HPDE6-E6E7 (cell line): ENCODE data around the gene TMEM221.

Experiments
- DNase-seq: peaks from one replicate; pipeline ENCODE4 v3.0.0; 2011; ENCODE audit warnings: missing footprints; ENCODE audit errors: extremely low spot score

Gene TMEM221

DNA sequence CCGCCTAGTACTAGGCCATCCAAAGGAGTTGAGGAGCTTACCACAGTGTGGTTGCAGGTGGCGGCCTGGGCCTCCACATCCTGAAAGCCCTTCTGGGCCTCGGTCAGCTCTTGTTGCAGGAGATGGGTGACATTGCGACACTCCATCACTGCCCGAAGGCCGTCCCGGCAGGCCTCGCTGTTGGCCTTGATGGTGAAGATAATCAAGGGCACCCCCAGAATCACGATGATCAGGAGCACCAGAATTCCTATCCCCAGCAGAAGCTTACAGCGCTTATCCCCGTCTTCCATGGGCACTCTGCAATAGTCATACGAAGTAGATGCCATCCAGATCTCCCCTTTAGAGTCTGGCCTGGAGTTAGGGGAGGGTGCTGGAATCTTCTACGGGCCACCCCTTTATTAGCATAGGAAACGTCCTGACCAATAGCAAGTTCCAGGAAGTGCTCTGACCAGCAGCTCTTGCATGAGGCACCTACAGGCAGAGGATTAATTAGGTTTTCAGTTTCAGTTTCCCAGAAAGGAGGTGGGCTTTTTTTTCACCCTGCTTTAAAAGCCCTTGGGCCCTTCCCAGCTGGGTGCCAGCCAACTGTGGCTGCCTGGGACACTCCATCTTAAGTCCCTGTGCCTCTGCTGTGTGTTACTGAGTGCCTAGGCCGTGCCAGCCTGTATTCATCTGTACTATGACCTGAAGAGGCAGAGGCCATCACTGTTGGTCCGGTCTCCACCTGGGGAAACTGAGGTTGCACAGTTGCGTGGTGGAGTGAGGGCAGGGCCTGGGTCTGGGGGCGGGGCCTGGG is 43.0 kb downstream of the TMEM221 start, which contains the start of gene BST2:
Gene BST2, minus strand, starts transcription at position 381 of the 796 bp plus-strand sequence. Its CDS starts 55 bp downstream, at position 326.
- peak; percentile 98 for DNase-seq

DNA sequence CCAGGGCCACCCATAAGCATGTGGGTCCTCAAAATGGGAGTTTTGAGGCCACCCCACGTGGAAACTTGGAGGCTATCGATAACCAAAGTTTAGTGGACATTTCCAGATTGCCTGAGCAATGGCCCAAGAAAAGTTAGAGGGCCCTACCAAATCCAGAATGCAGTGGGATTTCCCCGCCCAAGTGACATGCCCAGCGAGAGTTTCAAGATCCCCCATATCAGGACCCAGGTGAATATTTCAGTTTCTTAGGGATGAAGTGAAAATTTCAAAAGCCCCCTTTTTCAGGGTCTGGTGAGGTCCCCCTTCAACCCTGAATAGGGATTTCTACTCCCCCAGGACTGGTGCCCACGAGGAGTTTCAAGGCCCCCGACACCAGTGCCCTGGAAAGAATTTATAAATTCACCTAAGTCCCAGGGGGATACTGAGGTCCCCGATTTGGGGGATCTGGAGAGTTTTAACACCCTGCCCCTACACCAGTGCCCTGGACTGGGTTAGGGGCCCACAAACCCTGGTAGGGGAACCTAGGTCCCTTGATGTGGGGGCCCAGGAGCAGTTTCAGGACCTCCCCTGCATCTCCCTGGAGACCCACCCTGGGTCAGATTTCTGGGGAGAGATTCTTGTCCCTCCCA is 43.7 kb downstream of the TMEM221 start:
- no peak for DNase-seq

DNA sequence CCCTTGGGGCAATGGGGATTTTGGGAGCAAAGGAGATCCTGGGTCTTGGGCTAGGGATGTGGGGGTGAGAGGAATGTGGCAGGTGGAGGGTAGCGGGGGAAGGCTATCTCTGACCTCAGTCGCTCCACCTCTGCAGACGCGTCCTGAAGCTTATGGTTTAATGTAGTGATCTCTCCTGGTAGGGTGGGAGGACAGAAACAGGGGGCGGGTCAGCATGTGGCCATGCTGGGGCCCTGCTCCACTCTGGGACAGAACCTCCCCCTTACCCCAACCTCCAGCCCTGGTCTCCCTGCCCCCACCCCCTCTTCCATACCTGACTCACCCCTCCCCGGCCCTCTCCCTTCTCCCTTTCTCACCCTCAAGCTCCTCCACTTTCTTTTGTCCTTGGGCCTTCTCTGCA is 44.5 kb downstream of the TMEM221 start:
- no peak for DNase-seq

DNA sequence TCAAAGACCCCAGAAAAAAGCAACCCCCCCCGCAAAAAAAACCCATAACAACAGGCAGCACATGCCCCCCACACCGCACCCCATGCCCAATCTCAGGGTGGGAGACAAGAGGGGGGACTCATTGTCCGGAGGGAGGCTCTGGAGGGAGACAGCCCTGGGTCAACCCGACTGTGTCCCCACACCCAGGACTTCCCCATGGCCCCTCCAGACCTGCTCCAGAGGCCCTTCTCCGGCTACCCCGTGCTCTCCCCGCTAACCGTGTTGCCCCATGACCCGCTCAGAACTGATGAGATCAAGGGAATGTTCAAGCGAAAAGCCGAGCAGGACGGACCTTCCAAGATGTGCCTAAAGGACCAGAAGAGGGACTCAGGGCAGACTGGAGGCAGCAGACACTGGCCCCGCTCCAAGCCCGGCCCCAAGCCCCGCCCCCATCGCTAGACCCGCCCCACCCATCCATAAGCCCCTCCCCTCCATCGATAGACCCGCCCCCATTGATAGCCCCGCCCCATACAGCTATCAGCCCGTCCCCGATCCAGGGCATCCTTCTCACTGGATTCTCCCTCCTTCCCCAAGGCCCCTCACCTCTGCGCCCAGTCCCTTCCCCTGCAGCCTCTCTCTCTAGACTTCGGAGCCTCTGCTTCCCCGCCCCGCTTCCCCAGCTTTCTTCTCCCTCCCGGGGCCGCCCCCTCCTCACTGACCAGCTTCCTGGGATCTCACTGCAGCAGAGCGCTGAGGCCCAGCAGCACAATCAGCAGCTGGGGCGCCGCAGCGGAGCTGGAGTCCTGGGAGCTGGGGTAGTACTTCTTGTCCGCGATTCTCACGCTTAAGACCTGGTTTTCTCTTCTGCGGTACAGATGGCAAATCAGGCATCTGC is 45.2 kb downstream of the TMEM221 start:
- no peak for DNase-seq

DNA sequence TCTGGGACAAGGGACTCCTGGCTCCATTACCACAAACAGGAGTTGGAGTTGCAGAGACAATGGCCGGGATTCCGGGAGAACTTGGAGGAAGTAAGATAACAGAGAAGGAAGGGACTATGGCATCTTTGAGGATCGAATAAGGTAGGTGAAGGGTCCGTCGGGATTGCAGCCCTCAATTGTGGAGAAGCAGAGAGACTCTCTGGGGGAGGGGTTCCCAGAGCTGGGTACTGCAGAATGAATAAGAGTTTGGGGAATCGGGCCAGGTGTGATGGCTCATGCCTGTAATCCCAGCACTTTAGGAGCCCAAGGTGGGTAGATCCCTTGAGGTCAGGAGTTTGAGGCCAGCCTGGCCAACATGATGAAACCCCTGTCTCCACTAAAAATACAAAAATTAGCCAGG is 46.8 kb downstream of the TMEM221 start:
- DNase-seq: no peak

DNA sequence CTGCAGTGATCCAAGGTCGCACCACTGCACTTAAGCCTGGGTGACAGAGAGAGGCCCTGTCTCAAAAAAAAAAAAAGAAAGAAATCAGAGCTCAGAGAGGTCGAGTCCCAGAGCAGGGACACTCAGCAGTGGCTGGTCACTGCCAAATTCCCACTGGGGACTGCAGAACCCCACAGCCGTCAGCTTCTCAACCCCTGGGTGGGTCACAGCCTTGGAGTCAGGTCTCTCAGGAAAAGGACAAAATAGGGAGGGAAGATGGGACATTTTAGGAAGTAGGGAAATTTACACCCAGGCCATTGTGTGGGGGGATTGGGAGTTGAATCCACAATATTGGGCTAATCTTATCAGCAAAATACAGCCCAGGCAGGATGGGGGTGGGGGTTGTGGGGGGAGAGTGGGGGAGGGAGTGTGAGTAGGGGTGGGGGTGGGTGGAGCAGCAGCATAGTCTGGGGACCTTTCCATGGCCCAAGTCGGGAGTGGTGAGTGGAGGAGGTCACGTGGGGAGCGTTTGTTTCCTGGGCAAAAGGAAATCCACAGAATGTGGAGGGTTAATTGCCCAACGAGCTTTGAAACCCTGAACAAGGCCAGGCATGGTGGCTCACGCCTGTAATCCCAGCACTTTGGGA is 49.5 kb downstream of the TMEM221 start:
- DNase-seq: no peak

DNA sequence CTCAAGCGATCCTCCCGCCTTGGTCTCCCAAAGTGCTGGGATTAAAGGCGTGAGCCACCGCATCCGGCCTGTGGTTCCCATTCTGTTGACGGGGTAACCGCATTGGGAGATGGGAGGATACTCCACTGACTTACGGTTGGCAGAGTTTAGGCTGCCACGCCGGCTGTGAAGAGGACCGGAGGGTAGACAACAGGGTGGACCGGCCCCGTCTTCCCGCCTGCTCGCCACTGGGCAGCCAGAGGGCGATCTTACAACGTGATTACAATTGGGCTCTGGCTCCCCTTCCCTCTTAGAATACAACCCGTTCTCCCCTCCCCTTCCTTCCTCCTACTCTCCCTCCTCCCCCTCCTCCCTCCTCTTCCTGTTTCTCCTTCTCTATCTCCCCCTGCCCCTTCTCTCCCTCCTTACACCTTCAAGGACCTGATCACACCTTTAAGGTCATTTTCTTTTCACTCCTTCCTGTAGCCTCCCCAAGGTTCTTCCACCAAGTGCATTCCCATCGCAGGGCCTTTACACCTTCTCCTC is 53.5 kb downstream of the TMEM221 start:
- no peak for DNase-seq

DNA sequence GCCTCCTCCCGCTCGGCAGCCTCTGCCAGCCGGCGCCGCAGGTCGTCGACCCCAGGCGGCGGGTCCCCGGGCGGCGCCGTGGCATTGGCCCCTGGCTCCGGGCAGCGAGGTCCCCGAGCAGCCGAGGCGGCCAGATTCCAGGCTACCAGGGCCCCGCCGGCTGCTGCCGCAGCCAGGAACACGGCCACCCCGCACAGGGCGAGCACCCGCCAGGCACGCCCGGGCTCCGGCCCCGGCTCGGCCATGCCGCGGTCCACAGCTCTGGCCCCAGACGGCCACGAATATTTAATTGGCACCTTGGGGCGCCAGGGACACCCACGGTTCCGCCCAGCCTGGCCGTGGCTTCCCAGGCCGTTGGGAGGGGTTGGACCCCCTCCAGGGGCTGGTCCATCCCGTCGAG is 54.6 kb downstream of the TMEM221 start, which contains the start of gene CCDC194:
Gene CCDC194, minus strand, starts transcription at position 283 of the 400 bp plus-strand sequence. Its CDS starts 38 bp downstream, at position 245.
- DNase-seq: no peak

DNA sequence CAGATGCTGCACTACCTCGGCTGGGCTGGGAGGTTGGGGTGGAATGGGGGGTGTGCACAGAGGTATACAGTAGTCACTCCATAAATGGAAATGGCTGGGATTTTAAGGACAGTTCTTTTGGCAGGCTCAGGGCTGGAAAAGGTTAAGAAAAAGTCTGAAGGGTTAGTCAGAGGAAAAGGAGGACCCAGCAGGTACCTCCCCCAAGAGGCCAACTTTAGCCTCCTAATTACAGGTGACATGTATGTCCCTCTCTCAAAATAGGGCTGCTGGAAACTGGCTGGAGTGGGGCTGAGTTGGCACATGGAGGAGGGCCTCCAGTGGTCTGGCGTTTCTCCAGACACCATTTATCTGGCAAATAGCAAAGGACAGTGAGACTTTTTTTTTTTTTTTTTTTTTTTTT is 55.5 kb downstream of the TMEM221 start:
- no peak for DNase-seq

DNA sequence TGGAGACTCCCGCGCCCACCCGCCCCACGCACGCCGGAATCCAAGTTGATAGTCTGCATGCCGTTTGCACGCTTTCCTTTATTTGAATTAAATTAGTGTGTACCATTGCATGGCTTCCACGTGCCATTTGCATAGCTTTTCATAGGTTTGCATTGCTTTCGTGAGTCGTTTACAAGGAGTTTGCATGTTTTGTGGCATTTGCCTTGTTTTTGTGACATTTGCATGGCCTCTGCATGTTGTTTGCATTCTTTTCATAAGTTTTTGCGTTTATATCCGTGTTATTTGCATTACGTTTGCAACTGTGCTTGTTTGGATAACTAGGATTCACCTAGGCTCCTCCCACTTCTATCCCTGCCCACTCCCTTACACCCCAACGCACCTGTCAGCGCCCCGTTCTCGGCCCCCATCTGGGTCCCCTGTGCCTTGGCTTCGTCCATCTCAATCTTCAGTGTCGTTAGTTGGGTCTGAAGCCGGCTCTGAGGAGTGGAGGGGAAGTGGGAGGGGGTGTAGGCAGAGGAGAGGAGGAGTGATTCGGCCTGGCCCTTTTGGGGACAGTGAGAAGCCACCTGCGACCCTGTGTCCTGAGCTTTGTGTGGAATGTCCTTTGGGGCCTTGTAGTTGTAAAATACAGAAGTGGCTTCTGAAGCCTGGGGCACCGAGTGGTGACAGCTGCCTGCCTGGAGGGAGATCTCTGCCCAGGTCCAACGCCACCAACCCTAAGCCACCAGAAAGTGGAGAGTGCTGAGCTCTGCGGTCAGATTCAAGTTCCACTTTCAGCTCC is 56.9 kb downstream of the TMEM221 start:
- DNase-seq: no peak

DNA sequence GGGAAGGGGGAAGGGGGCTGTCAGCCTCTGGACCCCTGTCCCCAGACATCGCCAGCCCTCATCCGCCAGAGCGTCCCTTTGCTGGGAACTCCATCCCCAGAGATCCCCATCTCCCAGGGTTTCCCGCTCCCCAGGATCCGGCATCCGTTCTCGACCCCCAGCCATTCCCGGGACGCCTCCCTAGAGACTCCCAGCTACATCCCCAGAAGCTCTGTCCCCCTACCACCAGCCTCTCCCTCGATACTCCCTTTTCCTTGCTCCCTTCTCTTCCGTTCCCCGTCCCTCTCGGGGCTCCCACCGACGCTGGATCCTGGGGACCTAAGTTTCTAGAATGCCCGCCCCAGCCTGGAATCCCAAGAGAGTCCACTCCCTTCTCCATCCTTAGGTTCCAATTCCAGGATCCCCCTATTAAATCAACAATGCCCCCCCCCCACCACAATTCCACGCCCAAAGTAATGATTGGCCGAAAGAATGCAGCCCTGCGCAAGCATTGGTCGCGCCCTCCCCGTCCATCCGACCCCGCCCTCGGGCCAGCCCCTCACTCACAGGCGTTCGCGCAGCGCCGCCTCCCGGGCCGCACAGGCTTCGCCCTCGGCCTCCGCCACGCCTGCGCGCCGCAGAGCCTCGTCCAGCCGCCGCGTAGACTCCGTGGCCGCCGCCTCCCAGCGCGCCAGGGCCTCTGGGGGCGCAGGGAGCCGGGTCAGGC is 57.6 kb downstream of the TMEM221 start:
- peak; percentile 85 for DNase-seq

DNA sequence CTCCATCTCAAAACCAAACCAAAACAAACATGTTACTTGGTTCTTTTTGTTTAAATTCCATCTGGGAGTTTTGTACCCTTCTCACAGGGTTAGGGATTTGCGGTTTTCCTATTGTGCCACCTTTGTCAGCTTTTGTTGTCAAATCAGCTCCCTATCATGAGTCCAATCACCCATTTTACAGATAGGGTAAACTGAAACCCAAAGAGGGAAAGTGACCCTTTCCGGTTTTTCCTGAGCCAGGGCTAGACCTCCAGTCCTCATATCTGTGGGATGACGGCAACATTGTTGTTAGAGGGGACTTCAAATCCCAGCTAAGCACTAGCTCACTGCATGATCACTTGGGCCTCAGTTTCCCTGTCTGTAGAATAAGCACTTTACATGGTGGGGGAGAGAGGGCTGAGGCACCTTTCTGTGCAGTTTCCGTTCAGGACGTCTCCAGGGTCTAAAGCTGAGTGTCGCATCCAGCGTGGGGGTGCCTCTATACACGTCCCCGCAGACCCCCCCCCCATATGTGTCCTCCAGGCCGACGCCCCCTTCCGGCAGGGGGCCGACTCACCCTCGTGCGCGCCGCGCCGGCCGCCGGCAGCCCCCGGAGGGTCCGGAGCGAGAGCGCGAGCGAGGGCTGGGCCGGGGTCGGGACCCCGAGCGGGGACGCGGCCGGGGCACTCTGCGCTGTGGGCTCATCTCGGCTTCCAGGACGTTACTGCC is 58.4 kb downstream of the TMEM221 start:
- no peak for DNase-seq

DNA sequence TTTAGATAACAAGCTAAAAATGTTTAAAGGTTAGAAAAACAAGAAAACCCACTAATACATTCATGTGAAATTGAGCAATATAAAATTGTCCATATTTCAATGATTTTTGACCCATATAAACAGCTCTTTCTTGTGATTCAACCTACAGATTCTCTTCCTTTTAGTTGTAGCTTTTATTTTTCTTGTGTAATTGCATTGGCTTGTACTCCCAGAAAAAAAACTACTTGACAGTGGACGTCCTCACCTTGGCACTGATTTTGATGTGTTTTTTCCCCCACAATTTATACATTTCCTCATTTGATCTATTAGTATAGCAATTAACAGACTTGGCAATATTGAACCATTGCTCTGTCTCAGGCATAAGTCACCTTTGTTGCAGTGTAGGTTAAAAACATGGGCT is 59.2 kb downstream of the TMEM221 start:
- DNase-seq: no peak

DNA sequence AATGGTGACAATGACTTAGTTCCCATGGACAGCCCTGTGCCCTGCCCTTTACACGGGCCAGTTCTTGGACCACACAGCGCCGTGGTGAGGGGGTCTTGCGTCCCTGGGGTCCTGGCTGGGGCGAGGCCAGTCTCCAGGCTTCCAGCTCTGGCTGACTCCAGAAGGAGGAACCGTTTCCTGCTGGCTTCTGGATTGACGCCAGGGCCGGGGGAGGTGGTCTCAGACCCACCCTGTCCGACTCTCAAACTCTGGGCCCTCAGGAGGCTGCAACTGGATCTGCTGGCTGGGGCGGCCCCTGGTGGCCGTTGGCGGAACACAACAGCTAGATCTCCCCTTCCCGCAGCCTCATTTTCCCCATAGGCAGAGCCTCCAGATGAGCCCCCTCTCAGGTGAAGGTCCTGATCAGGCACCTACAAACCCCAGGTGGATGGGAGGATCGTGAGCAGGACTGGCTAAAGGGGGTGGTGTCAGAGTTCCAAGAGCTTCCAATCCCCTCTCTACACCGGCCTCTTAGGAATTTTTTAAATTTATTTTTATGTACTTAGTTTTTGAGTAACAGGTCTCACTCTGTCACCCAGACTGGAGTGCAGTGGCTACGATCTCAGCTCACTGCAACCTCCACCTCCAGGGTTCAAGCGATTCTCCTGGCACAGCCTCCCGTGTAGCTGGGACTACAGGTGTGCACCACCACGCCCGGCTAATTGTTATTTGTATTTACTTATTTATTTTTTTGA is 62.4 kb downstream of the TMEM221 start:
- no peak for DNase-seq
